ENCODE measurements around the gene SH3TC1.

Gene SH3TC1

GRCh38 chr4:8180310-8181093, 18.6 kb upstream of the SH3TC1 start:
- DNase-seq (ENCODE audit: low read depth, low spot score): no peak

GRCh38 chr4:8181119-8181518, 18.0 kb upstream of the SH3TC1 start:
- no peak for DNase-seq (ENCODE audit: low read depth, low spot score)

GRCh38 chr4:8181844-8182243, 17.2 kb upstream of the SH3TC1 start:
- no peak for DNase-seq (ENCODE audit: low read depth, low spot score)

- no peak for DNase-seq (ENCODE audit: low read depth, low spot score)
These were observed 16.8 kb upstream of the SH3TC1 start for GRCh38 chr4:8182294-8182693.

GRCh38 chr4:8182858-8183725, 16.0 kb upstream of the SH3TC1 start:
- no peak for DNase-seq (ENCODE audit: low read depth, low spot score)

- no peak for DNase-seq (ENCODE audit: low read depth, low spot score)
These were observed 15.0 kb upstream of the SH3TC1 start for GRCh38 chr4:8184061-8184460.

- DNase-seq (ENCODE audit: low read depth, low spot score): peak; percentile 90
These were observed 13.8 kb upstream of the SH3TC1 start for GRCh38 chr4:8185295-8185694.

- DNase-seq (ENCODE audit: low read depth, low spot score): no peak
These were observed 13.2 kb upstream of the SH3TC1 start for GRCh38 chr4:8185930-8186329.

GRCh38 chr4:8188085-8188484, 11.0 kb upstream of the SH3TC1 start:
- DNase-seq (ENCODE audit: low read depth, low spot score): no peak

GRCh38 chr4:8188743-8189550, 10.1 kb upstream of the SH3TC1 start:
- DNase-seq (ENCODE audit: low read depth, low spot score): no peak

GRCh38 chr4:8189551-8190466, 9.3 kb upstream of the SH3TC1 start:
- no peak for DNase-seq (ENCODE audit: low read depth, low spot score)

GRCh38 chr4:8191136-8191747, 7.8 kb upstream of the SH3TC1 start:
- no peak for DNase-seq (ENCODE audit: low read depth, low spot score)

GRCh38 chr4:8192748-8193738, 6.0 kb upstream of the SH3TC1 start:
- no peak for DNase-seq (ENCODE audit: low read depth, low spot score)

GRCh38 chr4:8194306-8195242, 4.5 kb upstream of the SH3TC1 start:
- DNase-seq (ENCODE audit: low read depth, low spot score): no peak

- no peak for DNase-seq (ENCODE audit: low read depth, low spot score)
These were observed 3.7 kb upstream of the SH3TC1 start for GRCh38 chr4:8195431-8195830.

GRCh38 chr4:8195841-8196458, 3.1 kb upstream of the SH3TC1 start:
- DNase-seq (ENCODE audit: low read depth, low spot score): no peak

- DNase-seq (ENCODE audit: low read depth, low spot score): no peak
These were observed 1.6 kb upstream of the SH3TC1 start for GRCh38 chr4:8197521-8197920.
